ENCODE data around the gene LIX1L.
"Not testable (repeated sequence)": the region's sequence is repeated elsewhere in the genome, so short reads cannot be mapped to it uniquely, and the experiment has no call there.

The LIX1L gene

DNA sequence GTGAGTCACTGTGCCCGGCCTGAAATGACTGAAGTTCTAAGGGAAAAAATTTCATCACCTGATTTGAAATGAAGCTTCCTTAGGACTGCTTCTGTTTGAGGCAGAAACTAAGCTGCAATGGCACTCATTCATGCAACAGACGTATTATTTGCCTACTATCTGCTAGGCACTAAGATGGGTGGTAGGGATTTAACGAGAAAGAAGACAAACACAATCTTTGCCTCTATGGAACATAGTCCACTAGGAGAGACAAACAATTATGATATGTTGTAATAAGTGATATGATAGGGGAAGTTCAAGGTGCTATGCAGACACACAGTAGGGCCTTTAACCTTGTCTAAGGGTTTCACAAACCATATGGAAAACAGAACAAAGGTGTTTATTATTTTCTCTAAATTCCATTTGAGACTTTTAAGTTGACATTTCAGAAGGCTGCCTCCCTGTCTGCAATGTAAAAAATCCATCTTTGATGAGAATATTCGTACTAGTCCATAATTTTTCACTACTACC is 11.3 kb downstream of the LIX1L start:
- no peak for TF ChIP-seq POLR2A (IDR thresholded peaks at IDR 0.05; ENCODE audit: low read depth, low read length)
- no peak for TF ChIP-seq TAF1 (IDR thresholded peaks at IDR 0.05; ENCODE audit: borderline replicate concordance, low read depth, low read length)
- no peak for TF ChIP-seq POLR2AphosphoS5 (IDR thresholded peaks at IDR 0.05; ENCODE audit: low read depth, low read length)
- FAIRE-seq: no peak
- DNase-seq (ENCODE audit: insufficient read length): no peak

- FAIRE-seq (no peak), DNase-seq (ENCODE audit: insufficient read length) (no peak)
- TF ChIP-seq POLR2A (IDR thresholded peaks at IDR 0.05; ENCODE audit: low read depth, low read length): no peak
Measured at GRCh38 chr1:145944532-145944931, 13.3 kb downstream of the LIX1L start.

DNA sequence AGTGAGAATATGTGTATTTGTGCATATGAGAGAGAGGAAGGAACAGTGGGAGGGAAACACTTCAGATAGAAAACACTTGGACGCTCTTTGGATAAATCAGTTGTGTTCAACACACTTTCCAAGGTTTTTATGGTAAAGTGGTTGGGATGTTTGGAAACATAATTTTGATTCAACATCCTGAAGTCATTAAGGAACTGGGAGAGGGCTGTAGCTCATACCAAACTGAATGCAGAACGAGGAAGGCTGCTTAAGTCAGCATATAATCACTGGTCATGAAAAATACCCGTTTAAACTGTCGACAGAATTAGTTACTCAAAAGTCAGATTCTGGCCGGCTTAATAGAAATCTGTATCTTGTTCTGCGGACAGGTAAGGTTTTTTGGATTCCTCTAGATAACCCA is 14.9 kb downstream of the LIX1L start:
- DNase-seq (ENCODE audit: insufficient read length) (no peak), FAIRE-seq (no peak)
- TF ChIP-seq TAF1 (IDR thresholded peaks at IDR 0.05; ENCODE audit: borderline replicate concordance, low read depth, low read length) (no peak), POLR2A (IDR thresholded peaks at IDR 0.05; ENCODE audit: low read depth, low read length) (no peak), POLR2AphosphoS5 (IDR thresholded peaks at IDR 0.05; ENCODE audit: low read depth, low read length) (no peak)

- TF ChIP-seq POLR2AphosphoS5 (IDR thresholded peaks at IDR 0.05; ENCODE audit: low read depth, low read length) (no peak), POLR2A (IDR thresholded peaks at IDR 0.05; ENCODE audit: low read depth, low read length) (no peak), TAF1 (IDR thresholded peaks at IDR 0.05; ENCODE audit: borderline replicate concordance, low read depth, low read length) (no peak)
- no peak for FAIRE-seq
- no peak for DNase-seq (ENCODE audit: insufficient read length)
Measured at GRCh38 chr1:145942405-145942804, 15.4 kb downstream of the LIX1L start.

DNA sequence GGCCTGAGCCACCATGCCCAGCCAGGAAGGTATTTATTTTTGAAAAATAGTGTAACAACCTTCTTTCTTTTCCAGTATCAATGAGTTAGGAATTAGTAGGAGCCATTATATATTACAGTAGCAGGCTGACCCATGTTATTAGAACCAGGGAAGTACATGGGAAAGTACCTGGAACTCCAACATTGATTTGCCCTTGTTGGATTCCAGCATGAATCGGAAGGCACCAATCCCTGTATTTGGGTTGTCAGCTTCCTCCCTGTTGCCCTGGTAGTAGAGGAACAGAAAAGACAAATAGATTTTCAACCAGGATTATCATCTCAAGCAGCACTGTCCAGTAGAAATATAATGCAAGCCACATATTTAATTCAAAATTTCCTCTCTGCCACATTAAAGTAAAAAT is 20.4 kb downstream of the LIX1L start:
- FAIRE-seq: no peak
- DNase-seq (ENCODE audit: insufficient read length): no peak
- TF ChIP-seq POLR2A (IDR thresholded peaks at IDR 0.05; ENCODE audit: low read depth, low read length): no peak
- no peak for TF ChIP-seq POLR2AphosphoS5 (IDR thresholded peaks at IDR 0.05; ENCODE audit: low read depth, low read length)
- TF ChIP-seq TAF1 (IDR thresholded peaks at IDR 0.05; ENCODE audit: borderline replicate concordance, low read depth, low read length): no peak

GRCh38 chr1:145936247-145936646 is 21.6 kb downstream of the LIX1L start:
- FAIRE-seq (no peak), DNase-seq (ENCODE audit: insufficient read length) (no peak)
- no peak for TF ChIP-seq TAF1 (IDR thresholded peaks at IDR 0.05; ENCODE audit: borderline replicate concordance, low read depth, low read length)
- TF ChIP-seq POLR2AphosphoS5 (IDR thresholded peaks at IDR 0.05; ENCODE audit: low read depth, low read length): no peak
- no peak for TF ChIP-seq POLR2A (IDR thresholded peaks at IDR 0.05; ENCODE audit: low read depth, low read length)

- FAIRE-seq: no peak
- TF ChIP-seq POLR2AphosphoS5 (IDR thresholded peaks at IDR 0.05; ENCODE audit: low read depth, low read length) (no peak), POLR2A (IDR thresholded peaks at IDR 0.05; ENCODE audit: low read depth, low read length) (no peak), TAF1 (IDR thresholded peaks at IDR 0.05; ENCODE audit: borderline replicate concordance, low read depth, low read length) (no peak)
- DNase-seq (ENCODE audit: insufficient read length): no peak
Measured at GRCh38 chr1:145935708-145936107, 22.1 kb downstream of the LIX1L start.

- DNase-seq (ENCODE audit: insufficient read length); FAIRE-seq: not testable (repeated sequence)
Measured at GRCh38 chr1:145932522-145933009, 25.3 kb downstream of the LIX1L start.

DNA sequence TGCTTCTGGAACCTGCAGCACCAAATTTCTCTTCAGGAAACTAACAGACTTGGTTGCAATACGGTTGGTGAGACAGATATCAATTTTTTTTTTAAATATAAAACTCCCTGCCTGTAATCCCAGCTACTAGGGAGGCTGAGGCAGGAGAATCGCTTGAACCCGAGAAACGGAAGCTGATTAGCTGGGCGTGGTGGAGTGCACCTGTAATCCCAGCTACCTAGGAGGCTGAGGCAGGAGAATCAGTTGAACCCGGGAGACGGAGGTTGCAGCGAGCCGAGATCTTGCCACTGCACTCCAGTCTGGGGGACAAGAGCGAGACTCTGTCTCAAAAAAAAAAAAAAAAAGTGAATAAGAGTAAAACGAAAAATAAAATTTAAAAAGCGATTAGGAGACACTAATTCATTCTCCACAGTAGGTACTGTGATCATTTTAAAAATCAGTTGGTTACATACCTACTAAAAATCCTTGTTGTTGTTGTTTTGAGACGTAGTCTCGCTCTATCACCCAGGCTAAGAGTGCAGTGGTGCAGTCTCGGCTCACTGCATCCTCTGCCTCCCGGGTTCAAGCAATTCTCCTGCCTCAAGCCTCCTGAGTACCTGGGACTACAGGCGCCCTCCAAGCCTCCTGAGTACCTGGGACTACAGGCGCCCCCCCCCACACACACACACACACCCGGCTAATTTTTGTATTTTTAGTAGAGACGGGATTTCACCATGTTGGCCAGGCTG is 29.7 kb downstream of the LIX1L start:
- no peak for DNase-seq (ENCODE audit: insufficient read length)
- no peak for FAIRE-seq

DNA sequence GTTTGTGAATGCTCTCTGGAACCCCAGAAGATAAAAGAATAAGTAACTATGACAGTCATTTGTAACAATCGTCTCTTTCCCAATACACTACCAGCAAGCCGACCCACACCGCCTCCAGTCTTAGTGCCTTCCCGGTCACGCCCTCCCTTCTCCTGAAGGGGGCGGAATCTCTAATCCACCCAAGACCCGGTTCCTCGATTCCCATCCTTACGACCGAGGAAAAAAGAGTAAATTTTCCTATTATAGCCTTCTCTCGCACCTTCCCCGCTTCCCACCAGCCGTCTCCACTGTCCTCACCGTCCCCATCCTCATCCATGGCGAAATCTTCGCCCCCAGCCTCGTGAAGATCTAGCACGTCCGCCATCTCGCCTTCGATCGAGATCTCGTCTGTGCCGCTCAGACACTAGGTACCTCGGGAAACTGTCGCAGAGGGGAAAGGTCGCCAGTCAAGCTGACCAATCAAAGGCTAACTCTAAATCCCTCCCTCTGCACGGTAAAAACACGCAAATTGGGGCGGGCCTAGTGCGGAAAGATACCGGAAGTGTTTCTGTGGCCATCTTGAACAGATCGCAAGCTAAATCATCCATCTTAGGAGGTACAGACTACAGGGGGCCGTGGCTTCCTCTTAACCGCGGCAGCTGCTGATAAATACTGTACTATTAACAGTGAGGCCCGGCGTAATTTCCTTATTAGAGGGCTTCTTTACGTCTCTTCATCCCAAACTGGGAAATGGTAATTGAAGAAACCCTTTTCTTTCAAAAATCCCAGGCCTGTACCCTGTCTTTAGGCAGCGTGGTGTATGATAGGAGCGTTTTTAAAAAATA is 30.5 kb downstream of the LIX1L start, which contains the start of gene RBM8A:
RBM8A (minus strand) TSS at position 422 of the 824 bp plus-strand sequence; CDS start at position 364, 58 bp downstream.
- FAIRE-seq: peak; percentile 97
- peak; percentile 96 for TF ChIP-seq POLR2AphosphoS5 (IDR thresholded peaks at IDR 0.05; ENCODE audit: low read depth, low read length)
- peak; percentile 98 for TF ChIP-seq POLR2A (IDR thresholded peaks at IDR 0.05; ENCODE audit: low read depth, low read length)
- peak; percentile 74 for TF ChIP-seq TAF1 (IDR thresholded peaks at IDR 0.05; ENCODE audit: borderline replicate concordance, low read depth, low read length)
- DNase-seq (ENCODE audit: insufficient read length): peak; percentile 58

More for the DNA sequence above, 29.7 kb downstream of the LIX1L start:
- TF ChIP-seq POLR2A (IDR thresholded peaks at IDR 0.05; ENCODE audit: low read depth, low read length) (no peak), TAF1 (IDR thresholded peaks at IDR 0.05; ENCODE audit: borderline replicate concordance, low read depth, low read length) (no peak), POLR2AphosphoS5 (IDR thresholded peaks at IDR 0.05; ENCODE audit: low read depth, low read length) (no peak)

GRCh38 chr1:145926686-145927062 is 31.1 kb downstream of the LIX1L start:
- no peak for TF ChIP-seq TAF1 (IDR thresholded peaks at IDR 0.05; ENCODE audit: borderline replicate concordance, low read depth, low read length)
- TF ChIP-seq POLR2A (IDR thresholded peaks at IDR 0.05; ENCODE audit: low read depth, low read length): no peak
- no peak for TF ChIP-seq POLR2AphosphoS5 (IDR thresholded peaks at IDR 0.05; ENCODE audit: low read depth, low read length)
- no peak for FAIRE-seq
- DNase-seq (ENCODE audit: insufficient read length): no peak

- DNase-seq (ENCODE audit: insufficient read length) (no peak), FAIRE-seq (no peak)
- TF ChIP-seq POLR2AphosphoS5 (IDR thresholded peaks at IDR 0.05; ENCODE audit: low read depth, low read length): no peak
- TF ChIP-seq POLR2A (IDR thresholded peaks at IDR 0.05; ENCODE audit: low read depth, low read length): no peak
- no peak for TF ChIP-seq TAF1 (IDR thresholded peaks at IDR 0.05; ENCODE audit: borderline replicate concordance, low read depth, low read length)
Measured at GRCh38 chr1:145922266-145922665, 35.6 kb downstream of the LIX1L start.

- not testable (repeated sequence) for FAIRE-seq; DNase-seq (ENCODE audit: insufficient read length)
Measured at GRCh38 chr1:145920297-145920696, 37.5 kb downstream of the LIX1L start.

Data from GM12892 (cell line).